Iris pigment epithelial cell (primary cell): ENCODE results near the gene ZNF593.

Experiments
- DNase-seq: peaks from one replicate; pipeline ENCODE4 v3.0.0-alpha.2; 2011; ENCODE audit warnings: low read depth

The ZNF593 gene

DNA sequence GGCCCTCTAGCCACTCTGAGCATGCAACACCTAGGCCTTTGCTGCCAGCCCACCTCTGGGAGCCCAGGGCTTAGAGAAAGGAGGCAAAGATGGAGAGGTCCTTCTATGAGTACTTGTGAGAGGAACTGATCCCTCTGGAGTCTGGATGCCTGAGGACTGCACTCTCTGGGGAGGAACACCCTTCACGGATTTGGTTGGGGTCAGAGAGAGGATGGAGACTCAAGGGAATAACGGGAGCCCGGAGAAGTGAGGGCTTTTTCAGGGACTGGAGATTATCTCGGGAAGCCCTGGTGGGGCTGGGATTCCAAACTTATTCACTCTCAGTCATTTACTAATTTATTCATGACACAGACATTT lies 532 bp upstream of the ZNF593 start:
- no peak for DNase-seq

GRCh38 chr1:26170472-26170821 lies 739 bp downstream of the ZNF593 start:
- DNase-seq = no peak

DNA sequence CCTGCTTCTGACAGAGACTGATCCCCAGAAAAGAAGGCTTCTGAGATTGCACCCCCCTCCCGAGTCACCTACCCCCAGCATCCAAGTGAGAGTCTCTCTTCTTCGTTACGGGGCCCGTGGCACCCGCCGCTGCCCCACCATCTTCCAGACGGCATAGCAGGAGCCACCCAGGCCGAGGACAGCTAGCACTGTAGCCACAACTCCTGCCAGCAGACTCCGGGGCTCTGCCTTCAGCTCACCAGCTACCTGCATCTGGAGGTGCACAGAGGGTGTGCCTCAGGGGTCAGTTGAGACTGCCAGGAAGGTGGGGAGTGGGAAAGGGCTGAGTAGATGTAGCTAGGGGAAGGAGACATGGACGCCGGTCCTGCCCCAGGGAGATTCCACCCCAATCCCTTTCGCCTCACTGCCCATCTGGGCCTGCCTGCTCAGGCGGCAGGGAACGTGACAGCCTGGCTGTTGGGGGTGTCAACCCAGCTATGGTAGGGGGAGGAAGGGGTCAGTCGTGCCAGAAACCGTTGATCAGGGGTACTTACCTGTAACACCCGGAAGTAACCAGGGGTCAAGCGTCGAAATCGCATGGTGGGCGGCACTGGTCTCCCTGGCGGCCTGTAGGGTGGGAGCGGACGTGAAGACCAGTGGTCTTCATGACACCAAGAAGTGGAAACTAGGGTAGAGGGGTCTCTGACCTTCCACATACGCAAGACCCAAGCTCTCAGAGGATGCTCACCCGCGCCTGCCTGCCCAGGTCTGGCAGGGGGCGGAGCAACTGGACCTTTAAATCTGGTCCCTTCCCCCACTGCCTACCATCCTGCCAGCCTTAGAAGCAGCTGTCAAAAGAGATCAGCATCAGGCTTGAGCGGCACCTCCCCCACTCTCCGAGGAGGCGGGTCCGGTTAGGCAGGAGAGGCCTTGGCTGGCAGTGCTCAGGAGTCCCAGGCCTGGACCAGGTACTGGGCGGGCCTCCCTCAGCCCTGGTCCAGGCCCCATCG lies 1.7 kb downstream of the ZNF593 start, which contains the start of gene ZNF593OS:
Gene ZNF593OS (minus strand): TSS at position 749 of the 989 bp plus-strand sequence. CDS start 171 bp downstream, at position 578.
- DNase-seq = no peak

DNA sequence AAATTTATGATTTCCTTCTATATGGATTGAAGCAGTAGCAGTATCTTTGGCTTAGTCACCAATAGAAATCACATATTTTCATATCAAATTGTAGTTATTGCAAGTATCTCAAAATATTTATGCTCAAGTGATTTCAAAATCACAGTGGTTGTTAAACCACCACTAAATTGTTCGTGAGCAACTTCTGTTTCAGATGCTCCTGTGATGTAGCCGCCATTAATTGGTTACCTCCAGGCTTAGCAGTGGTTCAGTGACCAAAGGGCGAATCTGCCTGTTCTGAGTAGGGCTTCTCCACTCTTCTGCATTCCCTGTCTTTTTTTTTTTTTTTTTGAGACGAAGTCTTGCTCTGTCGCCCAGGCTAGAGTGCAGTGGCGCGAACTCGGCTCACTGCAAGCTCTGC lies 5.6 kb downstream of the ZNF593 start:
- DNase-seq = no peak

GRCh38 chr1:26177182-26177684 lies 7.5 kb downstream of the ZNF593 start, which contains the start of gene CNKSR1:
CNKSR1 (plus strand) TSS chr1:26177491; CDS start chr1:26177548, 57 bp downstream.
- no peak for DNase-seq

DNA sequence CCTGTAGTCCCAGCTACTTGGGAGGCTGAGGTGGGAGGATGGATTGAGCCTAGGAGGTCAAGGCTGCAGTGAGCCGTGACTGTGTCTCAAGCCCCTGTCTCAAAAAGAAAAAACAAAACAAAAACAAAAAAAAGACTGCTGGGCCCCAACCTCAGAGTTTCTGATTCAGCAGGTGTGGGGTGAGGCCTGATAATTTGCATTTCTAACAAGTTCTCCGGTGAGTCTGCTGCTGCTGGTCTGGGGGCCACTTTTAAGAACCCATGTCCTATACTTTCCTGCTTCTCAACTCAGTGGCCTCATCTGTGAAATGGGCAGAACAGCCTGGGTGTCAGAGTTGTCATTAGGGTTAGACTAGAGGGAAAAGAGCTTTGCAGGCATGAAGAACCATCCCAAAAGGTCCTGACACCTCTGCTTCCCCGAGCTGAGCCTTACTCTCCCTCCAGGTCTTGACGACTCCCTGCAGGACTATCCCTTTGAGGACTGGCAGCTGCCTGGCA lies 10.3 kb downstream of the ZNF593 start:
- DNase-seq = no peak

DNA sequence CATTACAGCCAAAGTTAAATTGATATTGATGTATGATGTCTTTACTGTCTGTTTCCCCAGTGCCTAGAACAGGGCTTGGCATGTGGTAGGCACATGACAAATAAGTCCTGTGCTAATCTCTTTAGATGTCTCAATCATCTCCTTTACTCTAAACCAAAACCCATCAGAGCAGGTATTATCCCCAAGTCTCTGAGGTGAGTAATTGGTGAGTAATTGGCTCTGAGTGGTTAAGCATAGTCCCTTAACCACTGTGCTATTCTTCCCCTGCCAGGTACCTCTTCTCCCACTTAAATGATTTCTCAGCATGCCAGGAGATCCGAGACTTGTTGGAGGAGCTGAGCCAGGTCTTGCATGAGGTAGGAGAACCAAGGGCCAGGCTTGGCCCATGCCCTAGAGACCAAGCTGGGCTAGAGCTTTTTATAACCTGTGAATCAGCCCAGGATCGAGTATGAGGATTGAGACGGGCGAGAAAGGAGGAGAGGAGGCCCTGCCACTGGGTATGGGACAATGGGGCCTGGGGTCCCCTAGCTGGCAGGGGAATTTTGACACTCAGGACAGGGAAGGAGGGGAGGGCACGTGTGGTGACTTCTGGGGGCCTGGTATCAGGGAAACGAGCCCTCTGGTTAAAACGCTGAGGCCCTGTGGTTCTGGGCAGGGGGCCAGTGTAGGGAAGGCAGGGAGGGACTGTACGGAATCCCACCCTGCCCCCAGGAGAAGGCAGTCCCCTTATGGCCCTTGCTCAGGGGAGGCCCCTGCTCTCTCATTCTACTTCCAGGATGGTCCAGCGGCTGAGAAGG lies 12.1 kb downstream of the ZNF593 start:
- DNase-seq = no peak

- DNase-seq = no peak
Measured at GRCh38 chr1:26182383-26182696, 12.6 kb downstream of the ZNF593 start.

DNA sequence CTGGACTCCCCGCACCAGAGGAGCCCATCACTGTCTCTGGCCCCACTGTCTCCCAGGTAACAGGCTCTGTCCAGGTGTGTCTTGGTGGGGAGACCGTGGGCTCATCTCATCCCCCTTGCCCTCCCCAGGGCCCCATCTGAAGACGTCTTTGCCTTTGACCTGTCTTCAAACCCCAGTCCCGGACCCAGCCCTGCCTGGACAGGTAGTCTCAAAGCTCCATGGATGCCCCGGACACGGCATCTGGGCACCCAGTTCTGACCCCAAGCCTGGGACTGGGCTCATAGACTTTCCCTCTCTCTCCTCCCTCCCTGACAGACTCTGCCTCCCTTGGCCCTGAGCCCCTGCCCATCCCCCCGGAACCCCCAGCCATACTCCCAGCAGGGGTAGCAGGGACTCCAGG lies 14.4 kb downstream of the ZNF593 start:
- DNase-seq = no peak

DNA sequence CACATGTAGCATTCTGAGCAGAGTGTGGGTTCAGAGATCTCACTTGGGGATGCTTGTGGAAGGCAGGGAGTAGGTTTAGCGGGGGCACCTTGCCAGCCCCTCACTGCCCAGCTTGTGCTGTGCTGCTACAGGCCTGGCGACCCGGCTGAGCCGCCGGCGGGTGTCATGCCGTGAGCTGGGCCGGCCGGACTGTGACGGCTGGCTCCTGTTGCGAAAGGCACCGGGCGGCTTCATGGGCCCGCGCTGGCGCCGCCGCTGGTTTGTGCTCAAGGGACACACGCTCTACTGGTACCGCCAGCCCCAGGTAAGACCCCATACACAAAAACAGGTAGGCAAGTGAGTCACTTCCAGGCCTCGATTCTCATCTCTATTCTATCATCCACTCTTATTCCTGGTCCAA lies 15.2 kb downstream of the ZNF593 start:
- no peak for DNase-seq

DNA sequence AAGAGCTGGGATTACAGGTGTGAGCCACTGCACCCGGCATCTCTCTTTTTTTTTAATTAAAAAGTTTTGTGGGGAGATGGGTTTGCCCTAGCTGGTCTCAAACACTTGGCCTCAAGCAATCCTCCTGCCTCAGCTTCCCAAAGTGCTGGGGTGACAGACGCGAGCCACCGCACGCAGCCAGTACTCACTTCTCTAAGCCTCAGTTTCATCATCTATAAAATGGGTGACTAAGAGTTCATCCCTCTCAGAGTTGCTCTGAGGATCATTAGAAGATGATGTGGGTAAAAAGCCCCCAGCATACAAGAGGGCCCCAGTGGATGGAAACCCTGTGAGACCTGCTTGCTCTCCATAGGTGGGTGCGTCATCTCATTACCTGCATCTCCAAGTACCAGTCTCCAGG lies 18.2 kb downstream of the ZNF593 start:
- no peak for DNase-seq

GRCh38 chr1:26188477-26188876 lies 18.8 kb downstream of the ZNF593 start:
- no peak for DNase-seq

- DNase-seq = no peak
Measured at GRCh38 chr1:26189331-26189730, 19.6 kb downstream of the ZNF593 start.

- no peak for DNase-seq
Measured at GRCh38 chr1:26189751-26190275, 20.1 kb downstream of the ZNF593 start.

DNA sequence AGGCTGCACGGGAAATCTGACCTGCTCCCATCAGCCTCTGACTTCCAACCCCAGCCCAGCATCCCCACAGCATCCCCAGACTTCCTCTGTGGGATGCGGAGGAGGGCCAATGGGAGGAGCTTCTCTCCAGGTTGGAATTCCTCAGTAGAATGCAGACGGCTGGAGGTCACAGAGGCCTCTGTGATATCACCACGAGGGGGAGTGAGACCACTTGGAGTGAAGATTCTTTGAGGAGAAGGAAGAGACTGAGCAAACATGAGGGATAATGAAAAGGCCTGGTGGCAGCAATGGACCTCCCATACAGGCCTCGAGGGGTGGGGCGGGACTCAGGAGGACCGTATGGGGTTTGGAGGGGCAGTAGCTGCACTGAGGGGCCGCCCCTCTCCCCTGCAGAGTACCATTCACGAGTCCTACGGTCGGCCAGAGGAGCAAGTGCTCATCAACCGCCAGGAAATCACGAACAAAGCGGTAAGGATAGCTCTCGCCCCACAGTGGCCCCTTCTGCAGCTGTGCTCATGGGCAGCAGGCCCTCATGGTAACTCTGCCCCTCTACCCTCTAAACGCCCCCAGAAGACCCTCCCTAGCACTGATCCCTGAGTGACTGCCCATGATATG lies 20.8 kb downstream of the ZNF593 start, which contains the start of gene CATSPER4:
Gene CATSPER4 (plus strand): TSS at position 230 of the 615 bp plus-strand sequence. CDS start 26 bp downstream, at position 256.
- DNase-seq = peak; percentile 15

DNA sequence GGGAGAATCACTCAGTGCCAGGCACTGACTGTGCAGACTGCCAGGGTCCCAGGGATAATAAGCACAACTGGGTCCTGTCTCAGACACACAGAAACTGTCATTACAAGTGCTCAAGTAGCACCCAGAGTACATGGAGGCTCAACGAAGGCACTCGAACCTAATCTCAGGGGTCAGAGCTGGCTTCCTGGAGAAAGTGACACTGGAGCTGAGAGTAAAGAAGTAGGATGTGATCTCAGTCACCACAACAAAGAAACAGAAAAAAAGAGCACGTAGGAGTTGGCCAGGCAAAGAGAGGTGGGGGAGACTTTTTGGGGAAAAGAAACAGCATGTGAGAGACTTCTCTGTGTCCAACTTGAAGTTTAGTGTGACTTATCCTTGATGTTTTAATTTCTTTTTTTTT lies 22.0 kb downstream of the ZNF593 start:
- DNase-seq = no peak

- DNase-seq = no peak
Measured at GRCh38 chr1:26195805-26196204, 26.1 kb downstream of the ZNF593 start.

- DNase-seq = no peak
Measured at GRCh38 chr1:26197301-26197700, 27.6 kb downstream of the ZNF593 start.

GRCh38 chr1:26197813-26198212 lies 28.1 kb downstream of the ZNF593 start:
- no peak for DNase-seq

GRCh38 chr1:26200413-26200812 lies 30.7 kb downstream of the ZNF593 start:
- no peak for DNase-seq

GRCh38 chr1:26203642-26204318 lies 34.1 kb downstream of the ZNF593 start:
- no peak for DNase-seq
